Testis (tissue), 3 donors: ENCODE measurements around the gene TAS2R1. TPM values are rescaled to one million over a fixed set of nuclear protein-coding genes. Genes with fewer than 3 reads are reported as not detected.

Experiments
- DNase-seq: peaks from one replicate; pipeline ENCODE4 v3.0.0-alpha.2; 2019
- H3K27ac ChIP-seq, 2 donors: fragments of 200-600 bp; sonication (generic); one replicate each; pipeline ENCODE4 v1.5.1; 2019
- H3K27me3 ChIP-seq: fragments of 200-600 bp; sonication (generic); one replicate; pipeline ENCODE4 v1.5.1; 2019
- H3K36me3 ChIP-seq: fragments of 200-600 bp; sonication (generic); one replicate; pipeline ENCODE4 v1.5.1; 2017; ENCODE audit warnings: low read depth; ENCODE audit errors: missing control alignments
- H3K4me1 ChIP-seq: fragments of 200-600 bp; sonication (generic); one replicate; pipeline ENCODE4 v1.5.1; 2019
- H3K4me3 ChIP-seq, 2 donors: fragments of 200-600 bp; sonication (generic); one replicate each; pipeline ENCODE4 v1.5.1; 2017 to 2019
- H3K9me3 ChIP-seq: fragments of 200-600 bp; sonication (generic); one replicate; pipeline ENCODE4 v1.5.1; 2017
- POLR2A ChIP-seq: fragments of 450-650 bp; IDR thresholded peaks from one replicate; pipeline ENCODE4 v1.6.1; 2017; ENCODE audit warnings: antibody characterized with exemption, mild to moderate bottlenecking, moderate library complexity
- WGBS, 2 donors: methylation state at CpG; one replicate each; pipeline ENCODE4 v1.1.5; 2018; 5-methylcytosine and 5-hydroxymethylcytosine counted together
- intact Hi-C: fragments of 100-400 bp; cut with DNase I; formaldehyde crosslinking; loops from one replicate; pipeline ENCODE4 v1.15.1; 2023; ENCODE audit warnings: low total_unique reads
- polyA plus RNA-seq: library from polyadenylated mRNA; stranded (reverse); fragments of 350-450 nt; fragmentation: Illumina TruSeq; extraction: RNeasy Lipid Tissue Mini Kit (QIAGEN cat#74804); gene quantifications from one replicate; pipeline ENCODE4 v1.2.3, GENCODE V29; 2014; ENCODE audit warnings: low read depth, low replicate concordance; ENCODE audit not compliant: insufficient read depth
- total RNA-seq, 2 donors: library from RNA; depleted of rRNA; stranded (reverse); fragments of >200 nt; gene quantifications; one replicate each; pipeline ENCODE4 v1.2.3, GENCODE V29; 2016
- TF ChIP-seq, protein P1 (sequence below), 3 experiments: fragments of 450-650 bp in 2 of 3; fragments of 200-600 bp in 1 of 3; sonication (generic) in 1 of 3; IDR thresholded peaks; one replicate each; pipeline ENCODE4 v1.5.1; 2016 to 2019; ENCODE audit warnings: antibody characterized with exemption in 3 of 3, mild to moderate bottlenecking in 2 of 3, moderate library complexity in 1 of 3

The TAS2R1 gene
- total and polyA plus RNA-seq, 3 donors from 2014 or later = 0.50 to 1.3 (median 1.1) TPM

GRCh38 chr5:9596824-9597223 lies 33.3 kb downstream of the TAS2R1 start:
- WGBS, 2 donors = 26 to 45% methylated on average over 4 of the region's 4 CpGs

GRCh38 chr5:9596171-9596780 lies 33.9 kb downstream of the TAS2R1 start:
- no peak overlapping the region for H3K4me3 ChIP-seq
- DNase-seq = no peak
- TF ChIP-seq POLR2A = no peak
- TF ChIP-seq, protein P1, sequence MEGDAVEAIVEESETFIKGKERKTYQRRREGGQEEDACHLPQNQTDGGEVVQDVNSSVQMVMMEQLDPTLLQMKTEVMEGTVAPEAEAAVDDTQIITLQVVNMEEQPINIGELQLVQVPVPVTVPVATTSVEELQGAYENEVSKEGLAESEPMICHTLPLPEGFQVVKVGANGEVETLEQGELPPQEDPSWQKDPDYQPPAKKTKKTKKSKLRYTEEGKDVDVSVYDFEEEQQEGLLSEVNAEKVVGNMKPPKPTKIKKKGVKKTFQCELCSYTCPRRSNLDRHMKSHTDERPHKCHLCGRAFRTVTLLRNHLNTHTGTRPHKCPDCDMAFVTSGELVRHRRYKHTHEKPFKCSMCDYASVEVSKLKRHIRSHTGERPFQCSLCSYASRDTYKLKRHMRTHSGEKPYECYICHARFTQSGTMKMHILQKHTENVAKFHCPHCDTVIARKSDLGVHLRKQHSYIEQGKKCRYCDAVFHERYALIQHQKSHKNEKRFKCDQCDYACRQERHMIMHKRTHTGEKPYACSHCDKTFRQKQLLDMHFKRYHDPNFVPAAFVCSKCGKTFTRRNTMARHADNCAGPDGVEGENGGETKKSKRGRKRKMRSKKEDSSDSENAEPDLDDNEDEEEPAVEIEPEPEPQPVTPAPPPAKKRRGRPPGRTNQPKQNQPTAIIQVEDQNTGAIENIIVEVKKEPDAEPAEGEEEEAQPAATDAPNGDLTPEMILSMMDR (IDR thresholded peaks at IDR 0.05) = no peak
- intact Hi-C loops = no loop called here
- no peak overlapping the region for H3K27ac ChIP-seq
- H3K9me3 ChIP-seq = no peaks in the 10 kb centered on the region
- no peaks in the 10 kb centered on the region for H3K36me3 ChIP-seq
- WGBS, 2 donors = 47 to 50% methylated on average over 6 of the region's 6 CpGs
- H3K27me3 ChIP-seq = no peaks in the 10 kb centered on the region
- no peaks in the 10 kb centered on the region for H3K4me1 ChIP-seq

More at GRCh38 chr5:9596824-9597223, 33.3 kb downstream of the TAS2R1 start:
- Histone ChIP-seq H3K4me3 (no peak overlapping the region), H3K27ac (no peak overlapping the region), H3K9me3 (no peaks in the 10 kb centered on the region), H3K36me3 (no peaks in the 10 kb centered on the region), H3K27me3 (no peaks in the 10 kb centered on the region), H3K4me1 (no peaks in the 10 kb centered on the region)
- DNase-seq = no peak
- TF ChIP-seq, protein P1 (IDR thresholded peaks at IDR 0.05) = no peak
- TF ChIP-seq POLR2A = no peak
- intact Hi-C loops = no loop called here

GRCh38 chr5:9594913-9595312 lies 35.2 kb downstream of the TAS2R1 start:
- TF ChIP-seq POLR2A = no peak
- TF ChIP-seq, protein P1 (IDR thresholded peaks at IDR 0.05) = no peak
- Histone ChIP-seq H3K4me1 (no peaks in the 10 kb centered on the region), H3K4me3 (no peak overlapping the region), H3K36me3 (no peaks in the 10 kb centered on the region), H3K27ac (no peak overlapping the region), H3K9me3 (no peaks in the 10 kb centered on the region), H3K27me3 (no peaks in the 10 kb centered on the region)
- no peak for DNase-seq
- intact Hi-C loops = no loop called here

- Histone ChIP-seq H3K27me3 (no peaks in the 10 kb centered on the region), H3K9me3 (no peaks in the 10 kb centered on the region), H3K4me1 (no peaks in the 10 kb centered on the region), H3K4me3 (no peak overlapping the region), H3K36me3 (no peaks in the 10 kb centered on the region), H3K27ac (no peak overlapping the region)
- TF ChIP-seq, protein P1 (IDR thresholded peaks at IDR 0.05) = no peak
- TF ChIP-seq POLR2A = no peak
- intact Hi-C loops = no loop called here
- no peak for DNase-seq
- WGBS, 2 donors = 71 to 80% methylated on average over 7 of the region's 7 CpGs
These were observed 40.9 kb downstream of the TAS2R1 start for GRCh38 chr5:9589049-9589835.
